Measurements from ENCODE around the gene PITPNM2. TPM values are rescaled to one million over a fixed set of nuclear protein-coding genes. Genes with fewer than 3 reads are reported as not detected.

Gene PITPNM2
- total RNA-seq, 1 donor: 3.9 TPM

- TF ChIP-seq CTCF (IDR thresholded peaks at IDR 0.05; ENCODE audit: insufficient read depth, low read depth, low read length): no peak
- H3K4me3 ChIP-seq (ENCODE audit: low read depth, low read length): no peak overlapping the region
- DNase-seq (ENCODE audit: low read depth): no peak
Measured at GRCh38 chr12:123165537-123165936, 14.6 kb upstream of the PITPNM2 start.

DNA sequence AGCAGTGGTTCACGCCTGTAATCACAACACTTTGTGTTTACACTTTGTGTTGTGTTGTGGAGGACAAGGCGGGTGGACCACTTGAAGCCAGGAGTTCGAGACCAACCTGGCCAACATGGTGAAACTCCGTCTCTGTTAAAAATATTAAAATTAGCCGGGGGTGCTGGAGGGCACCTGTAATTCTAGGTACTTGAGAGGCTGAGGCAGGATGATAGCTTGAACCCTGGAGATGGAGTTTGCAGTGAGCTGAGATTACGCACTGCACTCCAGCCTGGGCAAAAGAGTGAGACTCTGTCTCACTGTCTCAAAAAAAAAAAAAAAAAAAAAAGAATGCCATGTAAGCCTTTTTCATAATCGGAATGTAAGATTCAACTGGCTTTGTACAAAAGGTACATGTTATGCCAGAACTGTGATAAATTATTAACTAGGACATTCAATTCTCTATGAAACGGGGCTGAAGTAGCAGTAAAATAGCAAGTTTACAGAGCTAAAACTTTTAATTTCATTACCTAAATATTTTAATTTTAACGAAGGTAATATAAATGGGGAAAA is 13.9 kb upstream of the PITPNM2 start:
- TF ChIP-seq CTCF (IDR thresholded peaks at IDR 0.05; ENCODE audit: insufficient read depth, low read depth, low read length): no peak
- DNase-seq (ENCODE audit: low read depth): no peak
- H3K4me3 ChIP-seq (ENCODE audit: low read depth, low read length): no peak overlapping the region

- DNase-seq (ENCODE audit: low read depth): no peak
- no peak overlapping the region for H3K4me3 ChIP-seq (ENCODE audit: low read depth, low read length)
- TF ChIP-seq CTCF (IDR thresholded peaks at IDR 0.05; ENCODE audit: insufficient read depth, low read depth, low read length): no peak
Measured at GRCh38 chr12:123164222-123164621, 13.3 kb upstream of the PITPNM2 start.

- H3K4me3 ChIP-seq (ENCODE audit: low read depth, low read length): no peak overlapping the region
- TF ChIP-seq CTCF (IDR thresholded peaks at IDR 0.05; ENCODE audit: insufficient read depth, low read depth, low read length): no peak
- no peak for DNase-seq (ENCODE audit: low read depth)
Measured at GRCh38 chr12:123163227-123163626, 12.3 kb upstream of the PITPNM2 start.

GRCh38 chr12:123160801-123161487 is 10.1 kb upstream of the PITPNM2 start:
- no peak for DNase-seq (ENCODE audit: low read depth)
- TF ChIP-seq CTCF (IDR thresholded peaks at IDR 0.05; ENCODE audit: insufficient read depth, low read depth, low read length): no peak
- H3K4me3 ChIP-seq (ENCODE audit: low read depth, low read length): no peak overlapping the region

- no peak for DNase-seq (ENCODE audit: low read depth)
- TF ChIP-seq CTCF (IDR thresholded peaks at IDR 0.05; ENCODE audit: insufficient read depth, low read depth, low read length): no peak
- no peak overlapping the region for H3K4me3 ChIP-seq (ENCODE audit: low read depth, low read length)
Measured at GRCh38 chr12:123153906-123154305, 3.0 kb upstream of the PITPNM2 start.

DNA sequence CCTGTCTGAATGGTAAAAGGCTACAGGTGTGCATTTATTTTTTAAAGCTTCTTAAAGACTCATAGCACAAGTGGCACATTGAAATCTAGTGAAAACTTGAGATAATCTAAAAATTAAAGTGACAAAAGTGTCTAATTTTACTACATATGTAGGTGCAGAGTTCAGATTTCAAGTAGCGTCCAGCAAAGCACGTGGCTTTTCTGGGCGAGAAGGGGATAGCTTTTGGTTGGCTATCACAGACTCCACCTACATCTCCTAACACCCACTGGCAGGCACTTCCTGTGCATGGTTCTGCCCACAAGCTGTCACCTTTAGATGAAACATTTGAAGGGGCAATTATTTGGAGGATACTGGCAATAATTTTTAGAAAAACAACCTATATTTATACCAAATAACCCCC is 1.9 kb upstream of the PITPNM2 start:
- no peak overlapping the region for H3K4me3 ChIP-seq (ENCODE audit: low read depth, low read length)
- DNase-seq (ENCODE audit: low read depth): no peak
- no peak for TF ChIP-seq CTCF (IDR thresholded peaks at IDR 0.05; ENCODE audit: insufficient read depth, low read depth, low read length)
